Left forelimb (tissue), 1 donor: ENCODE data around the gene PCBD2.
"Not testable (repeated sequence)": the region's sequence is repeated elsewhere in the genome, so short reads cannot be mapped to it uniquely, and the experiment has no call there.

Experiments
- DNase-seq: peaks from one replicate; pipeline ENCODE4 v3.0.0-alpha.2; 2018; ENCODE audit warnings: low spot score

PCBD2 gene

DNA sequence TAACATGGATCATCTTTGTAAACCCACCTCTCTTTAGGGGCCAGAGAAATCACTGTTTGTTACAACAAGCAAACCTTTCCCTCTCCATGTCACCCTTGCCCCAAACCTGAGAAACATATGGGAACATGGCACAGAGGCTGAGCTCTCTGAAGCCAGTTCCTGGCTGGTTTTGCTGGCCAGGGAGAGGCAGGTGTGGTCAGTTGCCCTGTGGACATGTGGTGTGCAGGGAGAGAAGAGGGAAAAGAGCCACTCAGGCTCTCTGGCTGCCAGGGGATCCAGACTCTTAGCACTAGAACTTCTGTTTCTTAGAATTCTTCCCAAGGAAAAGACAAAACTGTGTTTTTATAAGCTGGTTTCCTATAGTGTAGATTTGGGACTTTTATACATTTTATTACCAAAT is 58.2 kb downstream of the PCBD2 start:
- DNase-seq = no peak

DNA sequence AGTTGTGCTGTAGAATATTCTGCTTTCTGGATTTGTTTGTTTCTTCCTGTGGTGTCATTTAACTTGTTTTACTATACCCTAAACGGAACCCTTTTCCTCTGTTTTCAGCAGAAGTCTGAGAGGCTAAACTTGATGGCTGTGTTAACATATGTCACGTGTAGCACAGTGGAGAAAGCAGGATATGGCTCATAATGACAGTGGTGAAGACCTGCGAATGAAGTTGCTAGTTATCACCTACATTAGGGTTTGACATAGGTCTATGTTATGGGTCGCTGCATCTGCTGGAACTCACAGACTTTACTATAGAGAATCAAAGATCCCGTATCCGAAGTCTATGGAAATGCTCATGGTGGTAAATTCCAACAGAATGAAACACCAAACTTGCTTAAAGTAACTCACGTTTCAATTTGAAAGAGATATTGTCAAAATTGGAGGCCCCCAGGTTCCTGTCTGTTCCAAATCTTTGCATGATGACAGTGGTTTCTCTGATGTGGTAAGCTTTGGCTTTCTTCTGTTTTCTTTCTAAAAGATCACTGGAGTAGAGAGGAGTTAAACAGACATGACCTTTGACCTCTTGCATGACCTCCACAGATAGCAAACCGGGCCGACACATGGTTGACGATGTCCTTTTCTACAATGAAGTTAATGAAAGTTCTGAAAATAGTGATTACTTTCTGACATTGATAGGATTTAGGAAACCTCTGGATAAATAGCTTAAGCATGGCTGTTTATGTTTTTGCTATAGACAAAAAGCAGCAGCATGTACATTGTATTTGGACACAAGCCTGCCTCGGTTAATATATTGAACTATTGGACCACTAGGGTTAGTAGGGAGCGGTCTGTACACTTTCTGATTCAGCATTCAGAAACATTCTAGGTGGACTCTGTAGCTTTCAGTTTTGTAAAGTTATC is 59.7 kb downstream of the PCBD2 start:
- DNase-seq = no peak

DNA sequence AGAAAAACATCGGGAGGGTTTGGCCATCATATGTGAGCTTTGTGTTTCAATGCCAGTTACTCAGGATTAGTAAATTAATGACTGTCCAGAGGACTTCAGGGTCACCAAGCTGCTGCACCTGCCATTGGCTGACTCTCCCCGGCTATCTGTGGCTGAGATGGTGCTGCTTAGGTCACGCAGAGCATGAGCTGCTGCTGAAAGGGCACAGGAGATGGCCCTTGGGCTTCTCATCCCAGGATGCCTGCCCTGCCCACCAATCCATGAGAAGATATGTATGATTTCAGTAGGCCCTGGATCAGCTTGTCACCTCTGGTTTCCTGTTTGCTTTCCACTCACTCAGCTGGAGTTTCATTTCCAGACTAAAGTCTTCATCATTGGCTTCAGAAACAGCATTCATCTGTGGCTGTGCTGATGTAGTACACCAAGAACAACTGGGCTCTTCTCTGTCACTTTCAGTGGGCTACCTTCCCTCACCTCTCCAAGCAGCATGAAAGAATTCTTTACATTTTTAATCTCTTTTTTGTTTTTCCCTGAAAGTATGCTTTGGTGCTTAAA is 60.4 kb downstream of the PCBD2 start:
- DNase-seq = no peak

DNA sequence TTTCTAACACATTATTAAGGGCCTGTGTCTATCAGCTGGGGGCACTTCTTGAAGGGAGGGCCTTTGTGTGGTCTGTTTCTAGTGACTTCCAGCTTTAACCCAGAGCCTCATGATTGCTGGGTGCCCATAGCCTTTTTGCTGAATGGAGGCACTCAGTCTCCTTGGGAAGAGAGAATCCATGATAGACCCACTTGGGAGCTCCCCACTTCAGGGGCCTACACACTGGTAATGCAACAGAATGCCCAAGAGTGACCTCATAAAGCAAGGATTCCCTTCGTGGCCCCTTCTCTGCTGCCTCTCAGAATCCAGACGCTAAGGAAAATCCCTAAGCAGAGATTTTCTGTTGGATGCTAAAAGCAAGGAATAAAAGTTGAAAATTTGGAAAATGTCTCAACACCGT is 62.7 kb downstream of the PCBD2 start, which contains the start of gene CATSPER3:
Gene CATSPER3, plus strand, starts transcription at position 301 of the 400 bp plus-strand sequence. Its CDS starts 85 bp downstream, at position 386.
- DNase-seq = no peak

DNA sequence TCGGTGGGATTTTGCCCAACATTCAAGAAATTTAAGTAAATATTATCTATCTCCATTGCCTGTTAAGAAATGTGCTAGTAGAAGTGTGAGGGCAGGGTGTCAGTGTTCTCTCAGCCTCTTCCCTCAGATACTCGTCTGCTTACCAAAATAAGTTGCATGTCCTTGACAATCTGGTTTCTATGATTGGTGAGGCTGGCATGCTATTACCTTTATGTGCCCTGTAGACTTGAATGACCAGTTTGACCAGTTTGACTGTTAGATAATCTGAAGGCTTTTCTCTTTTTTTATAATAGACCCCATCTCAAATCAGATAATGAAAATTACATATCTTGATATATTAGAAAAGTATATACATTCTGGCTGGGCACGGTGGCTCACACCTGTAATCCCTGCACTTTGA is 63.1 kb downstream of the PCBD2 start:
- DNase-seq = no peak

DNA sequence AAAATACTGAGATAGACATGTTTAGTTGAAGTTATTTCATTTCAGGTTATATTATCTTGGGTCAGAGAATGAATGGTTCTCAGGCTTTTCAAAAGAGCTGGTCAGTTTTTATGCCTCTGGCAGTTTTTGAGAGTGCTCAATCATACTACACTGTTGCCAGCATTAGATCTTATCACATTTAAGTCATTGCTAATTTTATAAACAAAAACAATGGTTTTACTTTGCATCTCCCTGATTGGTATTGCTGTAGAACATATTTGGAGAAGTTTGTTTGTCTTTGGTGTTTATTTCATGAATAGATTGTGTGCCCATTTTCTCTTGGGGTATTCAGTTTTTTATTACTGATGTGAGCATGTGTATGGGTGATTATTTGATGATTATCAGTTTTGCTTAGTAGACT is 64.2 kb downstream of the PCBD2 start:
- DNase-seq = no peak

DNA sequence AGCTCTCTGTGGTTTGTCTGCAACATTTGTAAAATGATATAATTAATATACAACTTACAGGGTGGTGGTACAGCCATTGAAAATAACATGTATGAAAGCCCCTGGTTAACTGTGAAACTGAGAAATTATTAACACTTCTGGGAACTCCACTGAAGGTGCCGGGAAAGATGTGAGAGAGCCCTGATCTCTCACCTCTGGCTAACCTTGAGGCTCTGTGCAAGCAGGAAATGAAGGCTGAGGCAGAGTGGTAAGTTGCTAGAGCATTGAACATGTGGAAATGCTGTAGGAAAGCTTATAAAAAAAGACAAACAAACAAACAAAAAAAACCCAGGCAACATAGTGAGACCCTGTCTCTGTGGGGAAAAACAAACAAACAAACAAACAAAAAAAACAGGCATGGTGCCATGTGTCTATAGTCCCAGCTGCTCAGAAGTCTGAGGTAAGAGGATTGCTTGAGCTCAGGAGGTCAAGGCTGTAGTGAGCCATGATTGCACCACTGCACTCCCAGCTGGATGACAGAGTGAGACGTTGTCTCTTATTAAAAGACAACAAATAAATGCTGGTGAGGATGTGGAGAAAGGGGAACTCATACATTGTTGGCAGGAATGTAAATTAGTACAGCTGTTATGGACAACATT is 70.3 kb downstream of the PCBD2 start:
- DNase-seq = no peak

DNA sequence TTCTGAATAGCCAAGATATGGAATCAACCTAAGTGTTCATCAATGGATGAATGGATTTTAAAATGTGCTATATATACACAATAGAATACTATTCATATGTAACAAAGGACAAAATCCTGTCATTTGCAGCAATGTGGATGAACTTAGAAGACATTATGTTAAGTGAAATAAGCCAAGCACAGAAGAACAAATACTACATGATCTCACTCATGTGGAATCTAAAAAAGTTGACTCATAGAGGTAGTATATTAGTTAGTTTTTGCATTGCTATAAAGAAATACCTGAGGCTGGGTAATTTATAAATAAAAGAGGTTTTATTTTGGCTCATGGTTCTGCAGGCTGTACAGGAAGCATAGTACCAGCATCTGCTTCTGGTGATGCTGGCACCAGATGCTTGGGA is 70.9 kb downstream of the PCBD2 start:
- no peak for DNase-seq

DNA sequence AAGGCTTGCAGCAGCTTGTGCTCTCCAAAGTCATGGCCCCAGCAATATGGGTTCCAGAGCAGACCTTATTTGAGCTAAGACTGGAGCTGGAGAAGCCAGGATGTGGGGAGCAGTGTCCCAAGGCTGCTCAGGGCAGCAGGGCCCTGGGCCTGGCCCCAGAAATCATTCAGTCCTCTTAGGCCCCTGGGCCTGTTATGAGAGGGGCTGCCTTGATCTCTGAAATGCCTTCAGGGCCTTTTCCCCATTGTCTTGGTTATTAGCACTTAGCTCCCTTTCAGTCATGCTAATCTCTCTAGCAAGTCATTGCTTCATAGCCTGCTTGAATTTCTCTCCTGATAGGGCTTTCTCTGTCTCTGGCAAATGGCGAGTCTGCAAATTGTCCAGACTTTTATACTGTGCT is 71.9 kb downstream of the PCBD2 start:
- DNase-seq = no peak

DNA sequence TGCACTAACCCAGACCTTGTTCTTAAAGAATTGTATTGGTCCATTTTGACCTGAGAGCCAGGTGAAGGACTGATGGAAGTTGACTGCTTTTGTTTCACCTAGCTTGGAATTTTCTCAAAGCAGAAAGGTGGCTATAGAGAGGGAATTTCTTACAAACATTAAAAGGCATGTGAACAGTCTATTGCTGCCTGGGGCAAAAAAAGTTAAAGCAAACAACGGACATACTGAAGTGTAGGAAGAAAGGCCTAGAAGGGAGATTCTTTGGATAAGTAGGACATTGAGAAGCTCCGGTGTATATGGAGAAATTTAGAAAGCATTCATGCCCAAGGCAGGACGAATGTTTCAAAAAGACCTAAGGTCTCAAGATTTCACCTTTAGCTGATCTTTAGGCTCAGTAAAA is 74.5 kb downstream of the PCBD2 start:
- no peak for DNase-seq

DNA sequence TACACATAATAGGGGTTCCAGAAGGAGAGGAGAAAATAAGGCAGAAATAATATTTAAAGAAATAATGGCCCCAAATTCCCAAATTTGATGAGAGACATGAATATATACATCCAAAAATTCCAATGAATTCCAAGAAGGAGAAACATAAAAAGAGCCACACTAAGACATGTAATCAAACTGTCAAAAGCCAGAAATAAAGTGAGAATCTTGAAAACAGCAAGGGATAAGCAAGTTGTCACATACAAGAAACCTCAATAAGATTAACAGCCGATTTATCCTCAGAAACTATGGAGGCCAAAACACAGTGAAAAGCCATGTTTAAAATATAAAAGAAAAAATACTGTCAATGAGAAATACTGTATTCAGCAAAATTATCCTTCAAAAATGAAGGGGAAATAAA is 77.3 kb downstream of the PCBD2 start:
- DNase-seq = no peak

DNA sequence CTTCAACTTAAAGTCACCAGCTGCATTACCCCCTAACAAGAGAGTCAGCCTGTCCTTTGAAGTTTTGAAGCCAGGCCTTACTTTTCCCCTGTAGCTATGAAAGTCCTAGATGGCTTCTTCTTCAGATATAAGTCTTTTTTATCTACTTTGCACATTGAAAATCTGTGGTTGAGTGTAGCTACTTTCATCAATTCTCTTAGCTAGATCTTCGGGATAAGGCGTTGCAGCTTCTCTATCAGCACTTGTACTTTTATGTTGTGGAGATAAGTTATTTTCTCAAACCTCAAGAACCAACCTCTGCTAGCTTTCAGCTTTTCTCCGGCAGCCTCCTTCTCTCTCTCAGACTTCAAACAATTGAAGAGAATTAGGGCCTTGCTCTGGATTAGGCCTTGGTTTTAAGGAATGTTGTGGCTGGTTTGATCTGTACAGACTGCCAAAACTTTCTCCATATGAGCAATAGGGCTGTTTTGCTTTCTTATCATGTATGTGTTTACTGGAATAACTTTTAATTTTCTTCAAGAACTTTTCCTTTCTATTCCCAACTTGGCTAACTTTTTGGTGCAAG is 84.4 kb downstream of the PCBD2 start:
- no peak for DNase-seq

DNA sequence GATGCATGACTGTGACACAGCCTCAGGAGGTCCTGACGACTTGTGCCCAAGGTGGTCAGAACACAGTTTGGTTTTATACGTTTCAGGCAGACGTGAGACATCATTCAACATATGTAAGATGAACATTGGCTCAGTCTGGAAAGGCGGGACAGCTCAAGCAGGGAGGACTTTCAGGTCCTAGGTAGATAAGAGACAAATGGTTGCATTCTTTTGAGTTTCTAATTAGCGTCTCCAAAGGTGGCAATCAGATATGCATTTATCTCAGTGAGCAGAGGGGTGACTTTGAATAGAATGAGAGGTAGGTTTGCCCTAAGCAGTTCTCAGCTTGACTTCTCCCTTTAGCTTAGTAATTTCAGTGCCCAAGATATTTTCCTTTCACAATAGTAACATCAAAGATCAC is 85.3 kb downstream of the PCBD2 start:
- DNase-seq = not testable (repeated sequence)

DNA sequence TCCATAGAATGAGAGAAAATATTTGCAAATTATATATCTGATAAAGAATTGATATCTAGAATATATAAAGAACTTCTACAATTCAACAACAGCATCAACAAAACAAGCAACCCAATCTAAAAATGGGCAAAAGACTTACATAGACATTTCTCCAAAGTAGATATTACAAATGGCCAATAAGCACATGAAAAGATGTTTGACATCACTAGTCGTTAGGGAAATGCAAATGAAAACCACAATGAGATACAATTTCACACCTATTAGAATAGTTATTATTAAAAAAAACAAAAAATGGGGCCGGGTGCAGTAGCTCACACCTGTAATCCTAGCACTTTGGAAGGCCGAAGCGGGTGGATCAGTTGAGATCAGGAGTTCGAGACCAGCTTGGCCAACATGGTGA is 87.2 kb downstream of the PCBD2 start:
- no peak for DNase-seq

DNA sequence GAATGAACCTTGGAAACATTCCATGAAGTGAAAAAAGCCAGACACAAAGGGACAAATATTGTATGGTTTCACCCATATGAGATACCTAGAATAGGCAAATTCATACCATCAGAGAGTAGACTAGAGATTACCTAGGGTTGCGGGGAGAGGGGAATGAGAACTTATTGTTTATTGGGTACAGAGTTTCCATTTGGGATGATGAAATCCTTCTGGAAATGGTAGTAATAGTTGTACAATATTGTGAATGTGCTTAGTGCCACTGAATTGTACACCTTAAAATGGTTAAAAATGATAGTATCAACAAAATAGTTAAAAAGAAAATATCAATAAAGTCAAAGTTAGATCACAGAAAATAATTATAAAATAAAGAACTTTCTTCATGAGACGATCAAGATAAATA is 88.2 kb downstream of the PCBD2 start:
- DNase-seq = no peak

DNA sequence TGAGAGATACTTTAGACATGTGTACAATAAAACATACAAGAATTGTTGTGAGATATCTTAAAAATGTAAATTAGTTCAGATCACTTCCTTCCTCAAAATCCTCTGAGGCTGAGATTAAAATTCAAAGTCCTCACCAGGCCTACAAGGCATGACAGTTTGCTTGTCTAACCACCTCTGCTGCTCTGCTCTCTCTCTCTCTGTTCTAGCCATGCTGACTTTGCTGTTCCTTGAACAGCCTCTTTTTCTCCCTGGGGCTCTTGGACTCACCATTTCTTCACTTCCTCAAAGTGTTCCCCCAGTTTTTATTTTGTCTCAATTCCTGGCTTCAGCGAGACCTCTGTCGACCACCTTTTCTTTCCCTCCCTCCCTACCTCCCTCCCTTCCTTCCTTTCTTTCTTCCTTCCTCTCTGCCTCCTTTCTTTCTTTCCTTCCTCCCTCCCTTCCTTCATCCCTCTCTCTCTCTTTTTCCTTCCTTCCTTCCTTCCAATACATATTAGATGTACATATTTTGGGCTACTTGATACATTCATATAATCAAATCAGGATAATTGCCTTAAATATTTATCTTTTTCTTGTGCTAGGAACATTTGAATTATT is 89.7 kb downstream of the PCBD2 start:
- no peak for DNase-seq

DNA sequence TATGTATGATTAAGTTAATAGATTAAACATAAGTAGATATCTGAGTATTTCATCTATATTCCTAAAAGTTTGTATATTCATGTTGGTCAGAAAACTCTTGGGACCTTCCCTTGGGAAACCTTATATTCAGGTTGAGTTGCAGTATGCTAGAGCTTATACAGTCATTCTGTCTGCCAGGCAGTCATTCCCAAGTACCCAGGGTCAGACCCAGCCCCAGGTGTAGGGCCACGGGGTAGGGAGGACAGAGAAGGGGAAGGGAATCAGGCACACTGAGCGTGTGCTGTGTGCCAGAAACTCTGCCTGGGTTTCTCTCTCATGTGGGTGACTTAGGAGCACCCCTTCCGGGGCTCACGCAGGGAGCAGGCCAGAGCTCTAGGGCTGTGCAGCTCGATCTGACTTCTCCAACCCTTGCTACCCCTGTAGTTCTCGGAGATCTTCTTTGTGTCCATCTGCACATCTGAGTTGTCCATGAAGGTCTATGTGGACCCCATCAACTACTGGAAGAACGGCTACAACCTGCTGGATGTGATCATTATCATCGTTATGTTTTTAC is 91.0 kb downstream of the PCBD2 start:
- no peak for DNase-seq

DNA sequence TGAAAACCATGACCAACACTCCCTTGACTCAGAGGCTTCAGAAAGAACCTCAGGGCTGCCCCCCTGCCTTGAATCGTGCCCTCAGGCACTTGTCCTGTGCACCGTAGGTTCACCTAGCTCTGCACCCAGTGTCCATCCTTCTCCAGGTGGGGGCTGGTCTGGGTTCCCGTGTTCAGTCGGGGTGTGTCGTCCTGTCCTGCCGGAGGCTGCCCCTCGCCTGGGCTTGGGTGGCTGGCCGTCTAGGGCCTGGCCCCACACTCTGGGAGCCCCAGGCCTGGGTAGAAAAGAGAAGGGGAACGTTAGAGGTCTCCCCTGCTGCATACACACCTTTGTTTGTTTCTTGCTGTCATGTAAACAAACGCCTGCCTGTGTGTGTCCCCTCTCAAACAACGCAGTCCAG is 92.1 kb downstream of the PCBD2 start:
- DNase-seq = no peak

DNA sequence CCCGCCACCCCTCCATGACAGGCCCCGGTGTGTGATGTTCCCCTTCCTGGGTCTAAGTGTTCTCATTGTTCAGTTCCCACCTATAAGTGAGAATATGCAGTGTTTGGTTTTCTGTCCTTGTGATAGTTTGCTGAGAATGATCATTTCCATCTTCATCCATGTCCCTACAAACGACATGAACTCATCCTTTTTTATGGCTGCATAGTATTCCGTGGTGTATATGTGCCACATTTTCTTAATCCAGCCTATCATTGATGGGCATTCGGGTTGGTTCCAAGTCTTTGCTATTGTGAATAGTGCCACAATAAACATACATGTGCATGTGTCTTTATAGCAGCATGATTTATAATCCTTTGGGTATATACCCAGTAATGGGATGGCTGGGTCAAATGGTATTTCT is 93.1 kb downstream of the PCBD2 start:
- not testable (repeated sequence) for DNase-seq

DNA sequence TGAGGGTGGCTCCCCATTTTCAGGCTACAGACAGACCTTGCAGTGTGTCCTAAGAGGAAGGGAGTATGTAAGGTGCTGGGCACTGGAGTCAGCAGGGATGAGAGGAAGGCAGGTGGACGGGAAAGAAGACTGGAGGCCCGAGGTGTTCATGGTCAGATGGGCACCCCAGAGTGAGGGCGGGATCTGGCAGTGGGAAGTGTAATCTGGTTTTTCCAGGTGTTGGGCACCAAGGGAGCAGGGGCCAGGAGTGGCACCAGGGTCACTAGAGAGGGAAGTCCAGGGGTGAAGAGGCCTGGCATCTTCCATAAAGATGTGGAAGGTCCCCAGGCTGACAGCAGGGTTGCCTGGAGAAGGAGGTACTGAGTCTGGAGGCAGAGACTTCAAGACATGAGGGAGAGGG is 99.4 kb downstream of the PCBD2 start:
- DNase-seq = no peak

DNA sequence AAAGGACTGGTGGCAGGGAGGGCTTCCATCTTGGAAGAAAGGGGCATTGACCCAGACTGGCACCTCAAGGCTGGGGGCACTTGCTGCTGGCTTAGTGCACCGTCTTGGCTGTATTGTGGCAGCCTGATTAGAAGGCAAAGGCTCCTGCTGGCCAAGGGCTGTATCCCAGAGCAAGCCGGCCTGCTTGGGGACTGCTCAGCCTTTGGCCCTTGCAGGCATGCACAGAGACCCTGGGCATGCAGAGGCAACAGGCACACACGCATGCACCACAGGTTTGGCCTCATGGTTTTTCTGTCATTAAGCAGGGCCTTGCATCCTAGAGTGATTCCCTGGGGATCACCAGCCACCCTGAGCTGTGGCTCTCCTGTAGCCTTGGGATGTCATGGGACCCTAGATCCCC is 100.1 kb downstream of the PCBD2 start:
- DNase-seq = no peak

DNA sequence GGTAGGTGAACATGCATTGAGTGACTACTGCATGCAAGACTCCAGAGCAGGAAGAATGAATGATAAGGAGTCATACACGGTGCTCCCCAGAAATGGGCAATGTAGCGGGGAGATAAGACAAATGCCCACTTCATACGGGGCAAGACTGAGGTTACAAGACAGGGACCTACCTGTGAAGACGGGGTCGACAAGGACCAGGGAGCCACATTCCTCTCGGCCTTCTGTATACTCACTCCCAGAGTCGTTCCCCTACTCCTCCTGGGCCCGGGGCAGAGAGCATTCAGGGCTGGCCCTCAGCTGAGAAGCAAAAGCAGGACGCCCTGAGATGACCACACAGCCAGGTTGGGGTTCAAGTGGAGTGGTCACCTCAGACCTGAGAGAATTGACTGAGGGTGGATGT is 102.4 kb downstream of the PCBD2 start:
- DNase-seq = no peak
